ENCODE results near the gene CD151.

CD151 gene

GRCh38 chr11:838441-839279 is 5.9 kb downstream of the CD151 start:
- TF ChIP-seq, protein P1, sequence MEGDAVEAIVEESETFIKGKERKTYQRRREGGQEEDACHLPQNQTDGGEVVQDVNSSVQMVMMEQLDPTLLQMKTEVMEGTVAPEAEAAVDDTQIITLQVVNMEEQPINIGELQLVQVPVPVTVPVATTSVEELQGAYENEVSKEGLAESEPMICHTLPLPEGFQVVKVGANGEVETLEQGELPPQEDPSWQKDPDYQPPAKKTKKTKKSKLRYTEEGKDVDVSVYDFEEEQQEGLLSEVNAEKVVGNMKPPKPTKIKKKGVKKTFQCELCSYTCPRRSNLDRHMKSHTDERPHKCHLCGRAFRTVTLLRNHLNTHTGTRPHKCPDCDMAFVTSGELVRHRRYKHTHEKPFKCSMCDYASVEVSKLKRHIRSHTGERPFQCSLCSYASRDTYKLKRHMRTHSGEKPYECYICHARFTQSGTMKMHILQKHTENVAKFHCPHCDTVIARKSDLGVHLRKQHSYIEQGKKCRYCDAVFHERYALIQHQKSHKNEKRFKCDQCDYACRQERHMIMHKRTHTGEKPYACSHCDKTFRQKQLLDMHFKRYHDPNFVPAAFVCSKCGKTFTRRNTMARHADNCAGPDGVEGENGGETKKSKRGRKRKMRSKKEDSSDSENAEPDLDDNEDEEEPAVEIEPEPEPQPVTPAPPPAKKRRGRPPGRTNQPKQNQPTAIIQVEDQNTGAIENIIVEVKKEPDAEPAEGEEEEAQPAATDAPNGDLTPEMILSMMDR (IDR thresholded peaks at IDR 0.05; ENCODE audit: low read depth, low read length) = peak; percentile 21
- DNase-seq (ENCODE audit: extremely low read depth, low read depth) = no peak

DNA sequence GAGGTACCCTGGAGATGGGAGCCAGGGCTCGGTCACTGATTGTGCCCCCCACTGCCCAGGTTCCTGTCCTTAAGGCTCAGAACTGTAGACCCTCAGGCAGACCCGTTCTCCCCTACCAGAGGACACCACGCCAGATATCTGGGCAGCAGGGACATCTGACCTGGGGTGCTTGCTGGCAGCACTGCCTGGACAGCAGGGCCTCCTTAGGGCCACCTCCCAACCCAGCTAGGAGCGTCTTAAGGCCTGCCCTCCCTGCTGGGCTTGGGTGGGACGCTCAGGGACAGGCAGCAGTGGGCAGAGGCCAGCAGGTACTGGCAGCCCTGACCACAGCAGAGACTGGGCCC is 6.5 kb downstream of the CD151 start:
- TF ChIP-seq, protein P1 (IDR thresholded peaks at IDR 0.05; ENCODE audit: low read depth, low read length) = no peak
- no peak for DNase-seq (ENCODE audit: extremely low read depth, low read depth)

DNA sequence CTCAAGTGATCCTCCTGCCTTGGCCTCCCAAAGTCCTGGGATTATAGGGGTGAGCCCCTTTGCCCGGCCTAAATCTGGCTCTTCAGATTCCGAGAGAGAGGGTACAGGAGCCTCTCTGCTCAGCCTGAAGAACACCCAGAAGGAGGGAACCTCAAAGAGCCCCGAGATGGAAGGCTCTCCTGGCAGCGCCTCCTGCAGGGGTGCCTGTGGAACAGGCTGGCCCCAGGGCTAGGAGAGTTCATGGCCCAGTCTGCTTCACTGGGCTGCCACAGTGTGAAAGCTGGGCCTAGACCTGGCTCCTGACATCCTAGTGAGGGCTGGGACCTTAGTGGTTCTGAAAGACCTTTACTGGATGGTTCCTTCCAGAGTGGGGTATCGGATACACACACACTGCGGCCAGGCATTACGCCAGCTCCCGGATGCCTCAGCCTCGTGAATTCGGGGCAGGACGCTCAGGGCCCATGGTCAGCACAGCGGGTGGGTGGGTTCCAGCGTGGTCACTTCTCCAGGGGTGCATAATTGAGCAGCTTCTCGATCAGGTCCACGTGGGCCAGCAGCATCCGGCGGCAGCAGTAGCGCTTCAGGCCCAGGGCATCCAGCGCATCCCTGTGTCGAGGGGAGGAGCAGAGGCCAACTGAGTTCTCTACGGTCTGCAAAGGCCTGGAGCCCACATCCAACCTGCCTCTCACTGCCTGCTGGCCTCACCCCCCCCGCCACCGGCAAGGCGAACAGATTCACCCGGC is 7.3 kb downstream of the CD151 start:
- no peak for DNase-seq (ENCODE audit: extremely low read depth, low read depth)
- TF ChIP-seq, protein P1 (IDR thresholded peaks at IDR 0.05; ENCODE audit: low read depth, low read length) = peak; percentile 21

DNA sequence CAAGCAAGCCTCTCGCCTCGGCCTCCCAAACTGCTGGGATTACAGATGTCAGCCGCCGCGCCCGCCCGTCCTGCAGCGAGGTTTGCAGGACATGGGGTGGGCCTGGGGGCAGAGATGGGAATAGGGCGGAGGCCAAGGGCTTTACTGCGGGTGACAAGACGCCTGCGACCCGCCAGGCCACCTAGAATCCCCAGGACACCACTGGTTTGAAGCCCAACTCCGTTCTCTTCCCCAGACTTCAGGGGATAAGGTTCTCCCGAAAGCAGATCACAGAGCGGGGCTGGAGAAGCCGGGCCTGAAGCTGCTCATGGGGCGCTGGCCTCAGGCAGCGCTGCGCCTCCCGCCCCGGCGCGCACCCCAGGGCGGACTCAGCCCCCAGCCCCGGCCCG is 9.2 kb downstream of the CD151 start:
- TF ChIP-seq, protein P1 (IDR thresholded peaks at IDR 0.05; ENCODE audit: low read depth, low read length) = no peak
- DNase-seq (ENCODE audit: extremely low read depth, low read depth) = no peak

DNA sequence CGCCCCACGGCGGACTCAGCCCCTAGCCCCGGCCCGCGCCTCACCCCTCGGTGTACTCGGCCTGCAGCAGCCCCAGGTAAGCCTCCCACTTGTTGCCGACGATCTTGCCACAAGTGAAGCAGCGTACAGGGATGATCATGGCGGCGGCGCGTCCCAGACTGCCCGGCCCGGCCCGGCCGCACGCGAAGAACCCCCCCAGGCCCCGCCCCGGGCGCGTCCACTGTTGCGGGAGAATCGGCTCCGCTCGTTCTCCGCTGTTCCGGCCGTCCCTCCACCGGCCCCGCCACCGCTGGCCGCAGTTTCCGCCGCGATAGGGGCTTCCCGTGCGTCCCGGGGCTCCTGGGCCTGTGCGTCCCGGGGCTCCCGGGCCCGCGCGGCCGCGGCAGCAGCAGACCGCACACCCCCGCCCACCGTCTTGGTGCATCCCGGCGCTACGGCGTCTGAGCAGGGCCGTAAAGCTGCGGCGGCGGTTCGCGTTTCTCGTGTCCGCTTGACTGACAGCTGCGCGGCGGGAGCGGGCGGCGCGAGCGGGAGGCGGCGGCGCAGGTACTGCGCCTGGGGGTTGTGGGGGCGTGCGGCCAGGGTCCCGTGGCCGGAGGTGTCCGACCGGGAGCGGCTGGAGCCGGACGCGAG is 9.7 kb downstream of the CD151 start, which contains the start of the genes POLR2L and TSPAN4:
TSS of gene POLR2L (minus strand) at position 160 of the 633 bp plus-strand sequence. CDS start at position 139, 21 bp downstream.
TSS of gene TSPAN4 (plus strand) at position 483 of the 633 bp plus-strand sequence. CDS start 7,453 bp downstream, outside the sequence.
- TF ChIP-seq, protein P1 (IDR thresholded peaks at IDR 0.05; ENCODE audit: low read depth, low read length) = no peak
- DNase-seq (ENCODE audit: extremely low read depth, low read depth) = peak; percentile 74

DNA sequence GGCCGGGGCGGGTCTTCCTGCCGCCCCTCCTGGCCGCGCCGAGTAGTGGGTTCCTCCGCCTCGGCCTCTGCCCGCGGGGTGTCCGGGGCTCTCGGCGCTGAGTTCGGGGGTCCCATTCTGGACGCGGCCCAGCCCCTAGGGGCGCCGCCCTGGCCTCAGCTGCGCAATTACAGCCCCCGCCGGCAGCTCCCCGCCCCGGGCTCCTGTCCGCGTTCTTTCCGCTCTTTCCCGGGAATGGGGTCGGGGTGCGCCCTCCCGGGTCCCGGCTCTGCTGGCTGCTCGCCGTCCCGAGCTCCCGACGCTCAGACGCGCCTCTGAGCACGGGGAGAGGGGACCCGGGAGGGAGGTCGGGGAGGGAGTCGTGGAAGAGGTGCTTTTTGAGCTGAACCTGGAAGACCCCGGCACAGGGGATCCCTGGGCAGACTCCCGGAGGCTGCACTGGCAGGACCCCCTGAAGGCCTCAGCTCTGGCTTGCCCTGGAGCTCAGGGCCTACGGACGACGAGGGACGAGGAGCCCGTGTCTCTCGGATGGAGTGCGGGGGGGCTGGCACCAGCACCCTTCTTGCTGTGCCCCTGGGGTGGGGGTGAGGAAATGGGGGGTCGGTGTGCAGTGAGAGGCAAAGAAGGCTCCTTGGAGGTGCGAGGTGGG is 10.5 kb downstream of the CD151 start:
- TF ChIP-seq, protein P1 (IDR thresholded peaks at IDR 0.05; ENCODE audit: low read depth, low read length) = no peak
- DNase-seq (ENCODE audit: extremely low read depth, low read depth) = no peak
